GM21528 (cell line): ENCODE data around the gene NALCN.

Source experiments
- ATAC-seq: cut with Tn5 transposase; IDR thresholded peaks from one replicate; pipeline ENCODE4 v1.9.1; 2021; ENCODE audit warnings: mild to moderate bottlenecking, moderate library complexity; ENCODE audit not compliant: unreplicated experiment, low FRiP score

NALCN gene

DNA sequence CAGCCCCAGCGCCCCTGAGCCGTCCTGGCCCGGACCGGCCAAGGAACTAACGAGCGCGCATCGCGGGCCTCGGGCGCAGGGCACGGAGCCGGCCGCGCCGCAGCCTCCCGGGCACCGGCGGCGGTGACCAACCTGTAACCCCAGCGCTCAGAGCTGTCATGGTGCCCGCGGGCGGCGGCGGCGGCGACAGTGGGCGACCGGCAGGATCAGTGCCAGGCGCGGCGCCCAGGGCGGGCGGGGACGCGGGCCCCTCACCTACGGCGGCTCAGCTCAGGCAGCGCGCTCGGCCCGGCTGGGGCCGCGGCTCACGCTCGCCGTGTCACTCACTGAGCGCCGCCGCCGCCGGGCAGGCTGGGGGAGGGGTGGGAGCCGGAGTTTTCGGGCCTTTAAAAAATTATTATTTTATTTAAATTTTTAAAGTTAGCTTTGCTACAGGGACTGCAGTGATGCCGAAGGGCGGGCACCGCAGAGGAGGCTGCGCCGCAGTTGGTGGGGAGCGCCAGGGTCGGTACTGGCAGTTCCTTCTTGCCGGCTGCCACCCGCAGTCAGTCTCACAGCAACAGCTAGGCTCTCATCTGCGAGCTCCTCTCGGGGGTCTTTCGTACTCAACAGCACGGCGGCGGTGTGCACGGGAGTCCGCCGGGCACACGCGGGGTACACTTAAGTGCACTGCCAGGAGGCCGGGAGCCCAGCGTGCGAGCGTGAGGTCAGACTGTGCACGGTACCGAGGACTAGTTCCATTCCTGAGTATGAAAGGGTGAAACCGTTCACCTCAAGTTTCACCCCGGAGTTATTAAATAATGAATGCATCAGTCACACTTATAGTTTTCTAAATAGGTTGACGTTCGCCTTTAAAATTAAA is at the start of gene NALCN:
TSS of gene NALCN (minus strand) at position 328 of the 862 bp plus-strand sequence. CDS start 17,382 bp downstream, outside the sequence.
- no peak for ATAC-seq

DNA sequence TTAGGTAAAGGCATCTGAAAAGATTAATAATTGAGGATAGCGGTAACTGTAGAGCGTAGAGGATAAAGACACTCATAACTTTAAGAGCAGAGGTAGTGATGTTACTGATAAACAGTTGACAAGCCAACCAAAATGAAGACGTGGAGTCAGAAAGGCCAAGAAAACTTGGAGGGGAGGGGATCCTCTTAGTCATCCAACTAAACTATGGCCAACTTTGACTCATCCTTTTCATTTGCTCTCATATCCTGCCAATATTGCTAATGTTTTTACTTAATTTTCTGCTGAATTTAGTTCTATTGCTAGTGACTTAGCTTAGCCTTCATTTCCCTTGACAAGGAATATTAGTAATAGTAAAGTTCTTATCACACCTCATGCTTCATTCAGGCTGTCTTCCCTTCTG is 49.6 kb upstream of the NALCN start:
- no peak for ATAC-seq

DNA sequence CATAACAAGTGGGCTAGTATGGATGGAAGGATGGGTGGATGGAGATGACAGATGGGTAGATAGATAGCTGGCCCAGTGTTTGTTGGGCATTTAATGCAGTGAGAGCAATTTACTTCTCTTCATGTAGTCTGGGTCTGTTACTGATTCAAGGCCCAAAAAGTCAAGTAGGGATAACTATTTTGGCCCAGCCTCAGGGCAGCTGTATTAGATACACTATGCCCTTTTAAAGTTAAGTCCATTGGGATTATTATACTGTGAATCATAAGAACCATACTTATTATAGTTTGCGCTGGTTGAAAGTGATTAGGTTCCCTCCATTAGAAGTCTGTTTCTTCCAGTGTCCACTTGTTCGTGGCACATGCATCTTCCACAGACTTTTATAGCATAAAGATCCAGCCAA is 40.9 kb upstream of the NALCN start:
- ATAC-seq, result no peak

DNA sequence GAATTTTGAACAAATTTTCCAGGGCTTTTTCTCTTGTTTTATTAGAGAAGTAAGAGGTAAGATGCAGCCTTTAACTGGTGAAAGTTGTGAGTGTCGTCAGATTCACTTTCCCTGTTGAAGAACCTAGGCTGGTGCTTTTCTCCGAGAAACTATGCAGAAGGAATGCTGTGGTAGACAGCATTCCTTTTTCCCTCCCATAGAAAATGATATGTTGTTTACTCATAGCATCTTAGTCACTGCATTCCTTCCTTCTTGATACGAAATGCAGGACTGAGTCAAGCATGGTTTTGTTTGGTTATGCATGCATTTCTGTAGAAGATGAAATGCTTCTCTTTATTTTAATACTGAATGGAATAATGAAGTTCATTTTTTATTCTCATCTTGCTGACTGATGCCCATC is 39.6 kb upstream of the NALCN start:
- ATAC-seq, result no peak

DNA sequence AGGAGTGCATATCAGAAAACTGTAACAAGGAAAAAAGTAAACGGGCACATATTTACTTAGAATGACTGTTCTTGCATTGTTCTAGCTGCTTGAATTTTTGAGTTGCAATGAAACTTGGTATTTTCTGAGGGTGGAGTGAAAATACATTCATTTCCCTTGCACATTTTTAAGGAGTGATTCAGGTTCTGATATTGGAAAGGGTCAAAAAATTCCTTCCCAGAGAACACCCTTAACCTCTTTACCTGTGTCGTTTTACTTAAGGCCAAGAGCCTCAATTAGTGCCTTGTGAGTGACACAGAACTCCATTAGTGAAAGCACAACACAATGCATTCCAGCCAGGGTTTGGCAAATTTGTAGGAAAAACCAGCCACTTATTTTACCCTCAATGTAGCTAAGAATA is 38.5 kb upstream of the NALCN start:
- no peak for ATAC-seq

DNA sequence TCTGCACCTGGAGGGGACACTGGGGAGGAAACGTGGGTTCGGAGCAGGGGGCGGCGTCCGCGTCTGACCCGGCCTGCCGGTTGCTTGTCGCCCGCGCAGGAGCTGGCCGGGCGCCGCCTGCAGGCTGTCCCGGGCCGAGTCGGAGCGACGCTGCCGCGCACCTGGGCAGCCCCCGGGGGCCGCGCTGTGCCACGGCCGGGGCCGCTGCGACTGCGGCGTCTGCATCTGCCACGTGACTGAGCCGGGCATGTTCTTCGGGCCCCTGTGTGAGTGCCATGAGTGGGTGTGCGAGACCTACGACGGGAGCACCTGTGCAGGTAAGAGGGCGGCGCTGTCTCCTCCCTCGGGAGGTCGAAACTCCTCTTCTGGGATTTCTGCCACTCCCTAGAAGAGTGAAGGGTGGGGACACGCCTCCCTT is 37.5 kb upstream of the NALCN start:
- peak; percentile 24 for ATAC-seq

DNA sequence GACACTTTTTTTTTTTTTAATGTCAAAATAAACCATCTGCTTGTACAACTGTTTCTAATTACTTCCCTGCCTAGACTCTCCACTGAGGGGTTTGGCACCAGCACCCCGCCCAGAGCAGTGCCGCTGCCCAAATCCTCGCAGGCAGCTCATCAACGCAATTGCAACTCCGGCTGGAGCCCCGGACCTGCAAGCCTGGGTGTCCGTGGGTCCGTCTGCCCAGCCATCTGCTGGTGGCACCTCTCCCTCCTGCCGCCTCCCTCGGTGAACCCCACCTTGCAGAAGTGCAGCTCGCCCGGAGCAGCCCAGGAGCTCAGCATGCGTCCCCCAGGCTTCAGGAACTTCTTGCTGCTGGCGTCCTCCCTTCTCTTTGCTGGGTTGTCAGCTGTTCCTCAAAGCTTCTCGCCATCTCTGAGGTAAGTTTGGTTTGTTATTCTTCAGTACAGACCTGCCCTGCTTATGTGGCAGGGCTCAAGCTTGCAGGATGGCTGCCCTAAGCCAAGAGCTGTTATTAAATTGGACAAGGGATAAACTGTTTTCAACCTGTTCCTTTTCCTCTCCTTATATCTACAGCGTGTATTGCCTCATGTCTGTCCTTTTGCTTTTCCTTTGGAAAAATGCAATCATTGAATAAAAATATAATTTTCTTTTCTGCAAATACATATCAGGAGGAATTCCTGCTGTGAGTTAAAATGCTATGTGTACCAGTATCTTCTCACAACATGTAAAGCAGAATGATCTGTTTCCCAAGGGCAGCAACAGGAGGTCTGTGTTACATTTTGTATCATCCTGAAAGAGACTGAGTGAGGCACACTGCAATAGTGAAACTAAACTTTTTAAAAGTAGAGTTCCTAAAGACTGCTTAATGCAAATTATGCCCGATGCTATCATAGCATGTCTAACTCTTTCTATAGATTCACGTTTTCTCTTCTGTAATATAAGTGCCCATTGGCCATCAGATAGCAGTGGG is 36.5 kb upstream of the NALCN start, which contains the start of gene ITGBL1:
TSS of gene ITGBL1 (plus strand) at position 157 of the 967 bp plus-strand sequence. CDS start at position 316, 159 bp downstream.
- ATAC-seq, result peak; percentile 93

DNA sequence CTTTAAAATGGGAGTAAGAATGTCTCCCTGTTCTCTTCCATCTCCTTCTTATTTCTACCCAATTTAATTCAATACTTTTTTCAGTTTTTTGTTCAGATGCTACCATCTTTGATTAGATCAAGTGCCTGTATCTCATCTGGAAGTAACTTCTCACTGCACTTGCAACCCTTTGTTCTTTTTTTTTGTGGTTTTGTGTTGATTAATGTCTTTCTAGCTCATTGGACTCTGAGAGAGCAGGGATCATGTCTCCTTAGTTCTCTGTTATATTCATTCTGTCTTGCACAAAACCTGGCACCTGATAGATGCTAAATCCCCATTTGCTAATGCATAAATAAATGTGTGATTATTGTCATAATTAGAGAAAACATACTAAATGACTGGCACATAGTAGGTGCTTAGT is 35.3 kb upstream of the NALCN start:
- ATAC-seq, result no peak

DNA sequence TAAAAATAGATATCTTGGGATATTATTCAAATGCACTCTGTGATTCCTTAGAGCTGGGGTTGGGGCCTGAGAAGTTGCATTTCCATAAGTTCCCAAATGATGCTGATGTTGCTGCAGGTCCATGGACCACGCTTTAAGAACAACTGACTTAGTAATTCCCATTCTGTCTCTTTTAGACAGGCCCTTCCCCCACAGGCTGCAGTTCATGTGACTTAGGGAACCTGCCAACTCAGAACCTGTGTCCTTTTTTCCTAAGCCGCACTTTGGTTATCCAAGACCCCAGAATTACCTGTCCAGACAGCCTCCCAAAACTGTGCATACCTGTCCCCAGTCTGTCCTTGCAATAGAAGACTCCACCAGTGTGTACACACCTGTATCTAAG is 34.4 kb upstream of the NALCN start:
- no peak for ATAC-seq

DNA sequence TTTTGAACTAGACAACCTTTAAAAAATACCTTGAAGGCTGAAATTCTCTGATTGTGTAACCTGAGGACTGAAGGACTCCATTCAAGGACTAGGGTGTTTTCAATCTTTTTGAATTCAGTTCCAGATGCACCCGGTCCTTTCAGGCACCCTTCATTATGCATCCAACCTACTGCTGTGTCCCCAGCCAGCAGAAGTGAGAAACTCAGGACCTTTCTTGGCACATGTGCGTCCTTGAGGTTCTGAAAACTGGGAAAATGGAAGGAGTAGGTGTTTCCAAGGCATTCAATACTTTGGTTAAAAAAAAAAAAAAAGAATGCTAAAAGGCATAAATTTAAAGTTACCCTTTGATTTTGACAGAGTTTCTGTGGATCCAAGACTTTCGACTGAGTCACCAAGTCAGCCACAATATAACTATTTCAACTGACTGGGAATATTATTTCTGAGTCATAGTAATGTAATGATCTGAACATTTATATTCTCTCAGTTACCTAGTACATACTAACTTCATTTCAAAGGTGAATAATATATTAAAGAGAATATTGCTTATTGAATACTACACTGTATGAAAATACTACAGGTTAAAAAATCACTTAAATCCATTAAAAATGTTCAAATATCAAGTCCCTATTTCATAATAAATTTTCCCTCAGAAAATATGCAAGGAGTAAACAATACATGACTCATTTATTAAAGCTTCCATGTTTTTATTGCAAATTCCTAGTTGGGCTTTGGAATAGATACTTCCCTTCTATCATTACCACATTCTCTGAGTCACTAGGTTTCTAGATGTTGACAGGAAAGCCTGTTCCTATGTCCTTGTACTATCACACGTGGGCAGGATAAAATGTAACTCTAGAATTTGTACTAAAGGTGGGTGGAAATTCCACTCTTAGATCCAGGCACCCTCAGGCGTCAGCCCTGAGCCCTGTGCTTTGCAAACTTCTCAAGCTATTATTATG is 33.8 kb upstream of the NALCN start:
- ATAC-seq, result no peak

DNA sequence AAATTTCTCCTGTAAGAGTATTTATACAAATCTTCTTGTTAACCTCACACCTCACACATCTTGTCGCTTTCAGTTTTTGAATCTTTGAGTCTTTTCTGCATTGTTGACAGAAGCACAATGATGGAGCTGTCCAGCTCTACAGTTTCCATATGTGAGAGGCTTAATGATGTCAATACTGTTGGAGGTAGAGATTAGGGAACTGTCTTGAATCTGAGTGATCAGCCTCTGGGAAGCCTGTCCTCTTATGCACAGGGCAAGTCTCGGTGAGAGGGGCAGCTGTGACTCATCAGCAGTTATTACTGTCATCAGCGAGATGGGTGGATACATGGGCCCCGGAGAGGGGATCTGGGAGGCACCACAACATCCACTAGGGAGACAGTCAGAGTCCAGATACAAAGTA is 31.5 kb upstream of the NALCN start:
- ATAC-seq, result no peak

DNA sequence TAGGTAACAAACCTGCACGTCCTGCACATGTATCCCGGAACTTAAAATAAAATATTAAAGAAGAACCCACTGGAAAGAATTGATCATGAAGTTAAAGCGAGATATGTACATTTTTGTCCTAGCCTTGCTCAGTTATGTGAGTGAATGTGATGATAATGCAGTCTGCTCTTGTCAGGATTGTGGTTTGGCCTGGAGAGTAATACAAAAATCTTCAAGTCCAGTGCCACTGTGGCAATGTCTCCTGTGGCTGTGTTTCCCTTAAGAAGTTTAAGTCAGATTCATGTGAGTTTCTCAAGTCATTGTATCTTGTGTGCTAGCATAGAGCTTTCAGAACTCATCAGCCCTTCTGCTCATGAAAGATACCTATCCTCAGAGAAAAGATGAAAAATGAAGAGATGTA is 18.2 kb upstream of the NALCN start:
- no peak for ATAC-seq

DNA sequence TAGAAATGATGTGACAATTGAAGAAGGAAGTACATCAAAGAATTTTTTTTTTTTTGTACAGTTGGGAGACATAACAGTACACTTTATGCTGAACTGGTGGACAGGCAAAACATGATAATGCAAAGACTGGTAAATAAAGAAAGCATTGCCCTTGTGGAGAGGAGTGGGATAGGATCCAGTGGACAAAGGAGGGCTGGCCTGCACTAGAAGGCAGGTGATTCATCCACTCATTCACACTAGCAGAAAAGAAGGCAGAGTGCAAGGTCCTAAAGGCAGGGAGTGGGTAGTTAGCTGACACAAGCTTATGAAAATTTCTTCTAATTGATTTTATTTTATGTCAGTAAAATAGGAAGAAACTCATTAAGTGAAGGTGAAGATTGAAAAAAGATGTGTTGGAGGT is 17.6 kb upstream of the NALCN start:
- no peak for ATAC-seq

DNA sequence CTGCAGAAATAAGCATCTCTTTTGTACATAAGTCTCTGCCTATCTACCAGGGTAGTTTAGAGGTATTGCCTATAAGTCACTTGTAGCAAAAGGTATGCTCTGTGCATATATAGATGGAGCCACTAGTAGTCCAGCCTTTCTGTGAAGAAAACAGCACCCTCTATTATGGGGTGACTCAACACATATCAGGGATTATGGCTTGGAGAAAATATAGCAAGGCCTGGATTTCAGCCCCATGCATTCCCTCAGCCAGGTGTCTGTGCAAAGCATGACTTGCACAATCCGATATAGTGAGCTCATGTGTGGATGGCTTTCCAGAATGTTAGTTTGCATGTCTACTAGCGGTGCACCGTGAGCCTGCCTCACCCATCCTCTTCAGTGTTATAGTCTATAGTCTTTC is 13.4 kb upstream of the NALCN start:
- ATAC-seq, result no peak

DNA sequence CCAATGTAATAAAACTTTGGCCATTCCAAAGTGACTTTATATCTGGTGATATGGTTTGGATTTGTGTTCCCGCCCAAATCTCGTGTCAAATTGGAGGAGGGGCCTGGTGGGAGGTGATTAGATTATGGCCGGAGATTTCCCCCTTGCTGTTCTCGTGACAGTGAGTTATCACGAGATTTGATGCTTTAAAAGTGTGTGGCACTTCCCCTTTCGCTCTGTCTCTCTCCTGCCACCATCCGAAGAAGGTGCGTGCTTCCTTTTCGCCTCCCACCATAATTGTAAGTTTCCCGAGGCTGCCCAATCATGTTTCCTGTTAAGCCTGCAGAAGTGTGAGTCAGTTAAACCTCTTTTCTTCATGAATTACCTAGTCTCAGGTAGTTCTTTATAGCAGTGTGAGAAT is 9.3 kb upstream of the NALCN start:
- no peak for ATAC-seq

DNA sequence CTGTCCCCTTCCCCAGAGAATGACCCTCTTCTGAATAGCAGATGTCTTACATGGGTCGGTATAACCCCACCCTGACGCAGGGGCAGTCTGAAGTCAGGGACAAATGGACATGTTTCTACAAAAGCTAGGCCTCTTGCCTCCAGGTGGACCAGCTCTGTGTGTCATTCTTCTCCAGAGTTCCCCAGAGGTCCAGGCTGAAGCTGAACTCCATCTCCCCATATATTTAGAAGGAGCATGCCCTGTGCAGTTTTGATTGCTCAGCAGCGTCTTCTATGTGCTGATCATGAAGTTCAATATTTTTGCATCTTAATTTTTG is 8.8 kb upstream of the NALCN start:
- ATAC-seq, result no peak

DNA sequence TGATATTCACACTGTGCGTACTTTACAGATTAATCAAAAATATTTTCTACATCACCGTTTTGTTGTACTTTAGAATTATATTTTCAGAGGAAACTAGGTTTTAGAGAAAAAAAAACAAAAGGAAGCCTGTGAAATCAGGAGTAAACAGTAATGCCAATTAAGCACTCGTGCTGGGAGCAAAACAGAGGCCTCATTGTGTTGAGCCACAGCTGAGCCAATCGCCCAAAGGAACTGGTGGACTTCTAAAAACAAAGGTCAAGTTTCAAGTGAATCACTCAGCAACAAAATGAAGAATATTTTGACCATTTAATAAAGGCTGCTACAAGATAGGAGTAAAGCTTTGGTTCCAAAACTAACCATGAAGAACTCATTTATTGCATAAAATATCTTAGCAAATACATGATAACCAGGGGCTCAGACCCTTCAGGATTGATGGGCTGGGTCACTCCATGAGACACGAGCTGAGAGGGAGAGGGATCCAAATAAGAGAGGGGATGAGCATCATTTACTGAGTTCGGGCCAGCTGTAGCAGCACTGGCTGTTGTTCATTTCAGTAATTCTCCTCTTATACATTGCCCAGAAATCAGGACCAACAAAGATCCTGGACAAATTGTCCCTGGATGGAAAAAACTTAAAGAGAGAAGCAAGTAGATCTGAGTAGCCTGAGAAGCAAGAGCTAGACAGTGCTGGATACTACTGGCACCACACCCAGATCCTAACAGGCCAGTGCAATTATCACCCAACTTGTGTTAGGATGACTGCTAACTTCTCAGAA is 8.3 kb upstream of the NALCN start:
- no peak for ATAC-seq

DNA sequence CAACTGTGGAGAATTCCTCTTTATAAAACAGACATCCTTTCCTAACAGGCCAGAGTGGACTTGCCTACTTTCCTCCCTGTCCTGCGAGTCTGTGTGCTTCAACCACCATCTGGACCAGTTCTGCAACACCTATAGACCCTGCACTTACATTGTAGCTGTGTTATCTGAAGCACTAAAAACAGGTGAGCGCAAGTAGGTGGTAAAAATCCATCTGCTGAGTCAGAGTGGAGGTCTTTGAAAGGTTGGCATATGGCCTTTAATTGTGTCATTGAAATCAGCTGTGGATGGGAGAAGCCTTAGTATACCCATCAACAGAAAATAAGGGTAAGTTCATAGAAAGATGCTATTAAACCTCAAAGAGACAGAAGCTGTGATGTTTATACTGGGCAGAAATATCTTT is 7.6 kb upstream of the NALCN start:
- ATAC-seq, result no peak

DNA sequence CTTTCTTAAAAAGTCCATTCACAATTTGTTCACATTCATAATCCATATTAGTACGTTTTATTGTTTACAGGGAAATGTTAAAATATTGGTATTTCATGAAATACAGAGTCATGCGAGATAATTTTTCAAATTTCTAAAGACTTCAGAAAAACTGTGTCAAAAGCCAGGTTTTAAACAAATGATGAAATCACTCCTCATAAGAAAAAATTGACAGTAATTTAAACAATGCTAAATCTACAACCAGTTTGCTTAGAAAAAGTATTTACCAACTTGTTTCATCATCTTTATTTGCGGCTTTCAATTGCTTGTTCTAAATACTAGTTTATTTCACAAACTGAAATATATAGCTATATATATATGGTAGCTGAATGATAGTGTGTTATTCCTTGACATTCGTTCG is 1.2 kb upstream of the NALCN start:
- no peak for ATAC-seq

DNA sequence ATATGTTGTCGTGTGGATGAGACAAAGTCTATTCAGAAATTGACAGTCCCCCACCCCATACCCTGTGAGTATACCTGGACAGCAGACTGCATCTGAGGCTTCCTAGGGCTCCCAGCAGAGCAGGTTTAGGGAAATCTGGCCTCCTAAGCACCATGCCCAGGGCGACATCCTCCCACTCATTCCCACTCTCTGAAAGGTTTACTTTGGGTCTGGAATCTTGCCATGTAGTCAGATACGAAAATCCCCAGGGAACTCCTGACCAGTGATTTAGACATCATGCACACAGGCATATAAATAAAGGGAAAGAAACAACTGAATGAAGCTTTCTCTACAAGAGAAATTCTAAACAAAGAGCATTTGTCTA is 717 bp upstream of the NALCN start:
- ATAC-seq, result no peak
